Epithelial cell of prostate (primary cell): Measurements from ENCODE around the gene UPF2.

ENCODE experiments used
- DNase-seq: peaks from one replicate; pipeline ENCODE4 v3.0.0-alpha.2; 2011; ENCODE audit warnings: low read depth, low spot score
- H3K27ac ChIP-seq: fragments of 450-650 bp; 2 replicates; pipeline ENCODE4 v1.5.1; 2017; ENCODE audit warnings: mild to moderate bottlenecking

Gene UPF2

GRCh38 chr10:11874568-11875493, 167.8 kb downstream of the UPF2 start:
- H3K27ac ChIP-seq, result peak overlapping the region; percentile 97
- peak; percentile 68 for DNase-seq

- no peak for DNase-seq
- peak overlapping the region; percentile 97 for H3K27ac ChIP-seq
Observed at GRCh38 chr10:11871466-11871865, 171.1 kb downstream of the UPF2 start.

GRCh38 chr10:11870900-11871400, 171.7 kb downstream of the UPF2 start:
- no peak for DNase-seq
- peak overlapping the region; percentile 97 for H3K27ac ChIP-seq

- no peak for DNase-seq
- peak overlapping the region; percentile 97 for H3K27ac ChIP-seq
Observed at GRCh38 chr10:11870461-11870780, 172.2 kb downstream of the UPF2 start.
